GM15510 (cell line): Measurements from ENCODE around the gene KCNG3.

Experiments
- POLR2A ChIP-seq: IDR thresholded peaks from 3 replicates; pipeline ENCODE4 v1.6.1; 2011; ENCODE audit warnings: borderline replicate concordance; ENCODE audit not compliant: insufficient read length; ENCODE audit errors: extremely low read depth

The KCNG3 gene

DNA sequence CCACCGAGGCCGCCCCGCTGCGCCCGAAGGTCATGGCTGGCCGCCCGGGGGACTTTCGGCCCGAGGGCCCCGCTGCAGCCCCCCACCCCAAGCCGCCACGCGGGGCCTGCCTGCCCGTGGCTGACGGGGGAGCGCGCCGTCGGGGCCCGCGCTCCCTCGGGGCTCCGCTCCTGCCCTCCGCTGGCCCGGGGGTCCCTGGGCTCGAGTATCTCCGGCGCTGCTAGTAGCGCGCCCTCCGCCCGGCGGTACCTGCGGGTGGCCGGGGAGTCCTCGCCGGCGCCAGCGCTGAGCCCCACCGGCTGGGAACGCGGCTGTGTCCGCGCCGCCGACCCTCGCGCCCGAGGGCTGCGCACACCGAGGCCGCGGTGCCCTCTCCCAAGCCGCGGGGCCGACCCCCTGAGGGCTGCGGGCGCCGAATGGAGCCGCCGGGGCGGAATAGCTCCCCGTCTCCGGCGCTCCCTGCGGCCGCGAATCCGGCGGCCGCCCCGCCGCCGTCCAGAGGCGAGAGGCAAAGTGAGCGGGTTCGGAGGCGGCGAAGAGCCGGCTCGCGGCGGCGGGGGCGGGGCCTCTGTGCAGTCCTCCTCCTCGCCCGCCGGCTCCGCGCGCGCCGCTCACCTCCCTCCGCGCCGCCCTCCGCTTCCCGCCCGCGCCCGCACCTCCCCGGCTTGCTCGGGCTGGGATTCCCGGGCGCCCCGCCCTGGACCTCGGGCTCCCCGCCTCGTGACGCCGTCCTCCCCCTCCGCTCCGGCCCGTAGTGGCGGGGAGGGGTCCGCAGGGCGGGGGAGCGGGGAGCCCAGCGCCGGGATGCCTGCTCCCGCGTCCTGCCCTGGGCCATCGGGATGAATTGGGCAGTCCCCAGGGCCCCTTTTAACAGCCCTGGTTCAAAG lies at the start of gene KCNG3:
KCNG3 (minus strand) TSS at position 515 of the 887 bp plus-strand sequence; CDS start at position 34, 481 bp downstream.
- TF ChIP-seq POLR2A, result no peak

- no peak for TF ChIP-seq POLR2A
Measured at GRCh38 chr2:42542871-42543270, 49.1 kb upstream of the KCNG3 start.

- TF ChIP-seq POLR2A, result no peak
Measured at GRCh38 chr2:42537493-42537892, 43.7 kb upstream of the KCNG3 start.

DNA sequence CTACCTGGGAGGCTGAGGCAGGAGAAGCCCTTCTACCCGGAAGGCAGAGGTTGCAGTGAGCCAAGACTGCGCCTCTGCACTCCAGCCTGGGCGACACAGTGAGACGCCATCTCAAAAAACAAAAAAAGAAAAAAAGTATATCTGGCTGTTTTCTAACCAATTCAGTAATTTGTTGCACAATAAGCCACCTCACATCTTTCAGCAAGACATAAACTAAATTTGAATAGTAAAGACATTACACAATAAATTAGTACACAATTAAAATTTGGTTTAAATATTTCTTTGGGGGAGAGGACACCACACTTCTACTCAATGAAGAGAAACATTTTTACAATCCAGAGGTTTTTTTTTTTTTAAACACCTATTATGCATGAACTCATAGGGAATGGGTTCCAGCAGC lies 38.6 kb upstream of the KCNG3 start:
- no peak for TF ChIP-seq POLR2A

DNA sequence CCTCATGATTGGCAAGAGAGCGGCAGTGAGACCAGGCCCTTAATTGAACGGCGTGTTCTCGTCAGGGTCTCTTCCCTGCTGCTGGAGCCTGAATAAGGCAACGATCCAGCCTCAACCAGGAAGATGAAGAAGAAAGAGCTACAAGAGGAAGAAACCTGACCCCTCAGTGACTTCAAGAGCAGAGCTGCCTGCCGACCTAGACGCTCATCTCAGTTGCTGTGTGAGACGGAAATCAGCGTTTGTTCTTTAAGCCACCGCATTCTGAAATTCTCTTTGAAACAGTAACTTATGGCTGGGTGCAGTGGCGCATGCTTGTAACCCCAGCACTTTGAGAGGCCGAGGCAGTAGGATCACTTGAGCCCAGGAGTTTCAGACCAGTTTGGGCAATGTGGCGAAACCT lies 29.6 kb upstream of the KCNG3 start:
- no peak for TF ChIP-seq POLR2A

DNA sequence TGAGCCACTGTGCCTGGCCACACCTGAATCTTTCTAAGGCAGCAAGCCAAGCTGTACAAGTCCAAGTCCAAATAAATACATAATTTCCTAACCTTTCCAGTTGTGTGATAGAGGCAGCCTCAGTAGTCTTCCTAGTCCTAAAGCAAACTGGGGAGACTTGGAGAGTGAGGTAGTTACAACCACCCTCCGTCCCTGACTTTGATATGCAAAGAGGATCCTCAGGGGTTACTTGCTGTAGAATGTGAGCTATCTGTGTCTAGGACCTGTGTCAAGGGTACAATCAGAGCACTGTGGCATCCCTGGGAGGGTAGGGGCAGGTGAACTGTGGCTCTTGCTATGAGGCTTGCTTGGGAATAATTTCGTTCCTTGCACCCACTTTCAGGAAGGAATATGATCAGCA lies 28.3 kb upstream of the KCNG3 start:
- TF ChIP-seq POLR2A, result no peak

DNA sequence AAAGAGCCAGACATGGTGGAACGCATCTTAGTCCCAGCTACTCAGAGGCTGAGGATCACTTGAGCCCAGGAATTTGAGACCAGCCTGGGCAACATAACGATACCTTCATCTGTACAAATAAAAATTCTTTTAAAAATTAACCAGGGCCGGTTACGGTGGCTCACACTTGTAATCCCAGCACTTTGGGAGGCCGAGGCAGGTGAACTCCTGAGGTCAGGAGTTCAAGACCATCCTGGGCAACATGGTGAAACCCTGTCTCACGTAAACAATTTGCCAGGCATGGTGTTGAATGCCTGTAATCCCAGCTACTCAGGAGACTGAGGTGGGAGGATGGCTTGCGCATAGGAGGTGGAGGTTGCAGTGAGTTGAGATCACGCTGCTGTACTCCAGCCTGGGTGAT lies 25.8 kb upstream of the KCNG3 start:
- no peak for TF ChIP-seq POLR2A

GRCh38 chr2:42516418-42516901 lies 22.7 kb upstream of the KCNG3 start:
- TF ChIP-seq POLR2A, result no peak

GRCh38 chr2:42513252-42513918 lies 19.6 kb upstream of the KCNG3 start:
- no peak for TF ChIP-seq POLR2A

- TF ChIP-seq POLR2A, result no peak
Measured at GRCh38 chr2:42510608-42511243, 16.9 kb upstream of the KCNG3 start.

GRCh38 chr2:42510191-42510590 lies 16.4 kb upstream of the KCNG3 start:
- no peak for TF ChIP-seq POLR2A

DNA sequence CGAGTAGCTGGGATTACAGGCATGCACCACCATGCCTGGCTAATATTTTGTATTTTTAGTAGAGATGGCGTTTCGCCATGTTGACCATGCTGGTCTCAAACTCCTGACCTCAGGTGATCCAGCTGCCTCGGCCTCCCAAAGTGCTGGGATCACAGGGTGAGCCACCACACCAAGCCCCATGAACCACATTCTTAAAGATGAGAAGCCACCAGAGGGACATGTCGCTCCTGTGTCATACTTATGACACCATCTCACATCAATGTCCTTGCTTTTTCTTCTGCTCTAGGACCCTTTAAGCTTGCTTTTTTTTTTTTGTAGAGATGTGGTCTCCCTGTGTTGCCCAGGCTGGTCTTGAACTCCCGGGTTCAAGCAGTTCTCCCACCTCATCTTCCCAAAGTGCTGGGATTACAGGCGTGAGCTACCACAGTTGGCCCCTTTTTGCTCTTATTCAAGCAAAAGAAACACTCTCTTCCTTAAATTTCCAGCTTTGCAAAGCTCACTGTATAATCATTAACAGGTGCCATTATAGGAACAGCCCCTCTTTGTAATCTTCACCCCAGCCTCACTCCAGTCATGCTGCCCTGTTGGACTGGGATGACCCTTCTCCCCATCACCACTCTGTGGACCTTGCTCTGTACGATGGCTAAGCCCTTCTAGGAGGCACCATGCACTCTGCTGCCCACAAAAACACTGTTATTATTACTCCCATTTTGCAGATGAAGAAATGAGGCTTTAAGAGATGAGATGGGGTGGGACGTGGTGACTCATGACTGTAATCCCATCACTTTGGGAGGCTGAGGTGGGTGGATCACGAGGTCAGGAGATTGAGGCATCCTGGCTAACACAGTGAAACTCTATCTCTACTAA lies 10.8 kb upstream of the KCNG3 start:
- TF ChIP-seq POLR2A, result no peak

DNA sequence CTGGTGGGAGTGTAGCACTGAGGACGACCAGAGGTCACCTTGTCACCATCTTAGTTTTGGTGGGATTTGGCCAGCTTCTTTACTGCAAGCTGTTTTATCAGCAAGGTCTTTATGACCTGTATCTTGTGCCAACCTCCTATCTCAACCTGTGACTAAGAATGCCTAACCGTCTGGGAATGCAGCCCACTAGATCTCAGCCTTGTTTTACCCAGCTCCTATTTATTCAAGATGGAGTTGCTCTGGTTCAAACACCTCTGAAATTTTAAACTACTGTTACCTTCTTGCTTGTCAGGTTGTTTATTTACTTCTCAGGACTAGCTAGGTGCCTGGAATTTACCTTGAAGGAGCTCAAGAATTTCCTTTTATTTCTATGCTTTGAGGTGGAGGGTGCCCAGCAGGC lies 9.5 kb upstream of the KCNG3 start:
- no peak for TF ChIP-seq POLR2A

- no peak for TF ChIP-seq POLR2A
Measured at GRCh38 chr2:42498497-42498896, 4.7 kb upstream of the KCNG3 start.
